ENCODE data around the gene CDH4.

Gene CDH4

DNA sequence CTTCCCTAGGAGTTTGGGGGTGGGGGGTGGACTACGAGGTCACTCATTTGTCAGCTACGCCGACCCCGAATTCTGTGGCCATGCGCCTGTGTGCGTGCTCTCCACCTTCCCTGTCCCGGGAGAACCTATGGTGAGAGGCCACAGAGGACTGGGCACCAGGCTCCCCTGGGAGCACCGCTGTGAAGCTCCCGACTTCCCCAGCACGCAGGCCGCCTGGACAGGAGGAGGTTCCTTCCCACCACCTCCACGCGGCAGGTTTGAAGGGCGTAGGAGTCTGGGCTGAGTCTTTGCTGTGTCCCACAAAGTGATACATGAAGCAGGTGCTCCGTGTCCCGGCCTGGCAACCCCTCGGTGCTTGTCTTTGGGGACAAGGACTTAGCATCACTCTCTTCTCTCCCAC, 107.2 kb downstream of the CDH4 start:
- no peaks in the 10 kb centered on the region for H3K36me3 Mint-ChIP-seq
- no peaks in the 10 kb centered on the region for H3K4me1 Mint-ChIP-seq
- no peaks in the 10 kb centered on the region for H3K9me3 Mint-ChIP-seq
- H3K27ac Mint-ChIP-seq: no peak overlapping the region
- H3K27me3 Mint-ChIP-seq: peaks cover 3% of the 10 kb centered on the region
- no peak overlapping the region for H3K4me3 Mint-ChIP-seq

DNA sequence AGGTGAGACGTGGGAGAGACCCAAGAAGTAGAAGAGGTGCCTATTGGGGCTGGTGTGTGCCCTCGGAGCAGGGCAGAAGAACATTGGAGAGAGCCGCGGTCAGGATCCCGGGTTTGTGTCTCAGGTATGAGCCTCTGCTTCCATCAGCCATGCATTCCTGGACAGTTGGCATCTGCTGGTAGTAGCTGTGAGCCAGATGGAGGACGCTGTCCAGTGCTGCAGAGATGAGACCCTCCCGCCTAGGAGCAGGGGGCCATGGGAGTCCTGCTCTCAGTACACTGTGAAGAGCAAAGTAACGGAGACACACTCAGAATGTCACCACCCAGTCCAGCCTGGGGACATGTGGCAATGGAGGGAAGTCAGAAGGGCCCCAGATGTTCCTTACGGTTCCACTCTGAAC, 108.2 kb downstream of the CDH4 start:
- Mint-ChIP-seq H3K27ac (no peak overlapping the region), H3K4me3 (no peak overlapping the region), H3K27me3 (peaks cover 3% of the 10 kb centered on the region), H3K4me1 (no peaks in the 10 kb centered on the region), H3K36me3 (no peaks in the 10 kb centered on the region), H3K9me3 (no peaks in the 10 kb centered on the region)

DNA sequence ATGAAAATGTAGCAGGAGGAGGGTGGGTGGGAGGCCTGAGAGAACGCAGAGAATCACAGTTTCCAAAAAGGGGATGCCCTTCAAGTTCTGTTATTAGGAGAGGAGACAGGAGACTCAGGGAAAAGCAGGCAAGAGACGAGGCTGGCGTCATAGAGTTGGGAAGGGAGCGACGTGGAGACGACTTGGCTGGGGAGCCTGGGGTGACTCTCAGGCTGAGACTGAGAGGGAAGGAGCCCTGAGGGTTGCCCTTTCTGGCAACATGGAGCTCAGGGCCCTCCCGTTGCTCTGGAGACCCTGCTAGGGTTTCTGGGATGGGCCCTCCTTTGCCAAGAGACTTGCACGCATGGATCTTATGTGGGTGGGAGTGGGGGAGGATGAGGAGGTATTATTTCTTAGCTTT, 108.9 kb downstream of the CDH4 start:
- Mint-ChIP-seq H3K27ac (no peak overlapping the region), H3K4me3 (no peak overlapping the region), H3K36me3 (no peaks in the 10 kb centered on the region), H3K27me3 (no peaks in the 10 kb centered on the region), H3K4me1 (no peaks in the 10 kb centered on the region), H3K9me3 (no peaks in the 10 kb centered on the region)

DNA sequence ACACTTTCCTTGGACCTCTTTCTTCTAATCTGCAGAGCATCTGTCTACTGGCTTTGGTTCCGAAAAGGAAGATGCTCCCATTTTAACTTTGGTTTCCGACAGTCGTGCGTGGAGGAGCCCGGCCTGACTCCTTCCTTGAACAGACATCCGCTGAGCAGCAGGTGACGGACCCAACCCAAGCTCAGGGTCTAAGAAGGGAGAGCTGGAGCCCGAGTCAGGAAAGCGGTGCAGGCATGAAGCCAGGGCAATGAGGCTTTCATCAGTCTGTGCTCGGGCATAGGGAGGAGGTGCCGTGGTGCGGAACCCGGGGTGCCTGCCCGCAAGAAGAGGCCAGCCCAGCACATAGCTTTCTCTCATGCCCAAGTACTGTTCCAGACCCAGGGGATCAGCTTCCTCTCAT, 109.4 kb downstream of the CDH4 start:
- H3K4me3 Mint-ChIP-seq: no peak overlapping the region
- no peak overlapping the region for H3K27ac Mint-ChIP-seq
- H3K4me1 Mint-ChIP-seq: no peaks in the 10 kb centered on the region

DNA sequence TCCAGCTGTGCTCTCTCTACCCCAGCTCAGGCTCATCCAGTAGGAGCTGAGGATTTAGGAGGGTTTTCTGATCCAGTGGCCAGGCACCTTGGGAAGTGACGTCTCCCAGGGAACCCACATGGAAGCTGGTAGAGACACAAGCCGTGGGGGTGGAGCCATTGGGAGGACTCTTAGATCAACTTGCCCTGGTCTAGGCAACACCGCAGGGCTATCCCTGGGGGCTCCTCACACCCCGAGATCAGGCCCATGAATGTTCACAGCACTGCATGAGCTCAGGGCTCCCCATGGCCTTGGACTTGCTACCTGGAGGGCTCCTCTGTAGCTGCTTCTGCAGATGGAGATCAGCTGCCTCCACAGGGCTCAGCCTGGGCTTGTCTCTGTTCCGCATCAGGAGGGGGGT, 112.1 kb downstream of the CDH4 start:
- H3K4me1 Mint-ChIP-seq: no peaks in the 10 kb centered on the region
- H3K4me3 Mint-ChIP-seq: no peak overlapping the region
- H3K27ac Mint-ChIP-seq: no peak overlapping the region
- no peaks in the 10 kb centered on the region for H3K36me3 Mint-ChIP-seq
- no peaks in the 10 kb centered on the region for H3K27me3 Mint-ChIP-seq
- no peaks in the 10 kb centered on the region for H3K9me3 Mint-ChIP-seq

More for the DNA sequence above, 109.4 kb downstream of the CDH4 start:
- Mint-ChIP-seq H3K36me3 (no peaks in the 10 kb centered on the region), H3K9me3 (no peaks in the 10 kb centered on the region), H3K27me3 (no peaks in the 10 kb centered on the region)

DNA sequence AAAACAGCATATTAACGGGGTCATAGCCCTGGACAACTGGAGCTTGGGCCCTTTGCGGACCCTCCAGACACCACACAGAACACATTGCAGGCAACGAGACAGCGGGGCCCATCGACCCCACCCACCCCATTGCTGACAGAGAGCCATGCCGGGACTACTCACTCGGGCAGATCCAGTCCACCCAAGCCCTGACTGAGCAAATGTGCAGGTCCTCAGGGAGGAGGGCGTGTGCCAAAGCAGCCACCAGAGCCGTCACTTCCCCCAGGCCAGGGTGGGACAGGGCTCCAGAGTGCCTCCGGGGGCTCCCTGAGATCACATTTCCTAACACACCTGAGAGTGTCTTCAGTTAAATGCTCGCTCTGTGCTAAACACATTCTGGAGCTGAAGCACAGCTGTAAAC, 114.9 kb downstream of the CDH4 start:
- Mint-ChIP-seq H3K27ac (no peak overlapping the region), H3K36me3 (no peaks in the 10 kb centered on the region), H3K4me3 (no peak overlapping the region), H3K4me1 (no peaks in the 10 kb centered on the region), H3K9me3 (no peaks in the 10 kb centered on the region), H3K27me3 (no peaks in the 10 kb centered on the region)

DNA sequence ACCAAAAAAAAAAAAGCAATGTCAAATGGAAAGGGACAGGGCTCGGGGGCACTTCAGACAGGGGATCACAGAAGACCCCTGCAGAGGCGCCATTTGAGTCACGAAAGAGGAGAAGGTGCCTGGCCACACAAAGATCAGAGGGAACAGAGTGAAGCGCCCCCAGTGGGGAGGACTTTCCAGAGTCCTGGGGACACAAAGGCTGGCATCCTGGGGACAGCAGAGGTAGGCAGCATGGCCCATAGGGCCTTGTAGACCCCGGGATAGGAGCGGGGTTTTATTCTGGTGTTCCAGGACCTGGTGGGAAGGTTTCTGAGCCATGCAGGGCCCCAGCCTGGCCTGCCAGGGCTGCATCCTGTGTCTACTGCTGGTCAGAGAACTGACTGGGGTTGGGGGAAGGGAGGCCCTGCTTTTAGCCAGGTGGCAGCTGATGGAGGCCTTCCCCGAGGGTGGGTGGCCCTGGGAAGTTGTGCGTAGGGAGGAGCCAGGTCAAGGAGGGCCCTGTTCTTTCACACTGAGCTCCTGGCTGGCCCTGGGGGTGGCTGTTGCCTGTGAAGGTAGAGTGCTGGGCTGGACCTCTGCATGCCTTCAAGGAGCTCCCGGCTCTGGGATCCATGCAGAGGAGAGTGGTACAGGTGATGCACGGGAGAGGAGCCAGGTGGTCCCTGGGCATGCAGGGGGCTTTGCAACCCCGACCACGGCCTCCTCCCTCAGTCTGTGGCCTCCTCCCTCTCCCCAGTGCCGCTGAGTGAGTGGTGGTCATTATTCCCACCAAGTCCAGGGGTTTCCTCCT, 117.9 kb downstream of the CDH4 start:
- H3K9me3 Mint-ChIP-seq: no peaks in the 10 kb centered on the region
- H3K4me3 Mint-ChIP-seq: no peak overlapping the region
- H3K36me3 Mint-ChIP-seq: no peaks in the 10 kb centered on the region
- no peaks in the 10 kb centered on the region for H3K4me1 Mint-ChIP-seq
- H3K27ac Mint-ChIP-seq: no peak overlapping the region
- H3K27me3 Mint-ChIP-seq: no peaks in the 10 kb centered on the region

DNA sequence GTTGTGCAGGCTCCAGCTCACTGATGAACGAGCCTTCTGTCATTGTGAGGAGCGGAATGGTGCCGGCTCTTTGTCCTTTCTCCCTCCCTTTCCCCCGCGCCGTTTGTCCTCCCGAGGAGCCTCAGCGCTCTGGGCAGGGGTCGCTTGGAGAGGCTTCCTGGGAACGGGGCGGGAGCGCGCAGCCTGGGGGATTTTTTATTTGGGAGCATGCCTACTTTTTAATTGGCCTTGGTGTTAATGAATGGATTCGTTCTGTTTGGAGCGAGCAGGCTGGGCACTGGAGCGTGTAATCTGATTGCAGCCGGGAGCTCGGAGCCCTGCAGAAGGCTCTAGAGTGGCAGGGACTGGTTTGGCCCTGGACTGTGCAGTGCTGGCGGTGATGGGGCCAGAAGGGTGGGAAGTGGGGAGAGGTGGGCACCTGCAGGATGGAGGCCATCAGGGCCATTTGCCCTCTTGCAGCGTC, 118.8 kb downstream of the CDH4 start:
- H3K4me1 Mint-ChIP-seq: no peaks in the 10 kb centered on the region
- no peak overlapping the region for H3K4me3 Mint-ChIP-seq
- no peaks in the 10 kb centered on the region for H3K9me3 Mint-ChIP-seq
- H3K27ac Mint-ChIP-seq: no peak overlapping the region
- no peaks in the 10 kb centered on the region for H3K27me3 Mint-ChIP-seq
- H3K36me3 Mint-ChIP-seq: no peaks in the 10 kb centered on the region

DNA sequence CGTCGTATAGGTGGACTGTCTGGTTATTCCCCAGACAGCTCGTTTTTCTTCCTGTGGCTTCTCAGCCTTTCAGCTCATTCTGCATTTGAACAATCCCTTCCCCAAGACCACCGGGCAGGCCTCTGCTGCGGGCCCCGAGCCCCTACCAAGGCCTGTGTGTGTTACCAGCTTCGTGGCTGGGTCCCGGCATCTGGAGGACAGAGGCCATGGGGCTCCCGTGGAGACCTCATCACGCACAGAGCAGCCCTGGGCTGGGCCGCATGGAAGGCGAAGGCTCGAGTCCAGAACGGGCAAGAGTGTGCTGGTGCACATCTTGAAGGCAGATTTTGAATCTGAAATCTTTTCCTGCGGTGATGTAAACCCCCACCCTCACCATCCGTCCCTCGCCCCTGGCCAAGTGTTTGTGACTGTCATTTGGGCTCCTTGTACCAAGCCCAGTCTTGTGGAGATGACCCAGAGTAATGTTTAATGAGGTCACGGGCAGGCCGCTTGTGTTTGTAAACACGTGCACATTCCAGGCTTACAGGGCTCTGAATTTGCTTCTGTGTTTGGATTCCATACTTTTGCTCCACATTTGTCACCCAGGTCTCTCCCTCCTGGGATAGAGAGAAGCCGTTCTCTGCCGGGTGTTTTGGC, 119.6 kb downstream of the CDH4 start:
- H3K36me3 Mint-ChIP-seq: no peaks in the 10 kb centered on the region
- no peaks in the 10 kb centered on the region for H3K9me3 Mint-ChIP-seq
- H3K4me3 Mint-ChIP-seq: no peak overlapping the region
- H3K27me3 Mint-ChIP-seq: no peaks in the 10 kb centered on the region
- no peaks in the 10 kb centered on the region for H3K4me1 Mint-ChIP-seq
- H3K27ac Mint-ChIP-seq: no peak overlapping the region

DNA sequence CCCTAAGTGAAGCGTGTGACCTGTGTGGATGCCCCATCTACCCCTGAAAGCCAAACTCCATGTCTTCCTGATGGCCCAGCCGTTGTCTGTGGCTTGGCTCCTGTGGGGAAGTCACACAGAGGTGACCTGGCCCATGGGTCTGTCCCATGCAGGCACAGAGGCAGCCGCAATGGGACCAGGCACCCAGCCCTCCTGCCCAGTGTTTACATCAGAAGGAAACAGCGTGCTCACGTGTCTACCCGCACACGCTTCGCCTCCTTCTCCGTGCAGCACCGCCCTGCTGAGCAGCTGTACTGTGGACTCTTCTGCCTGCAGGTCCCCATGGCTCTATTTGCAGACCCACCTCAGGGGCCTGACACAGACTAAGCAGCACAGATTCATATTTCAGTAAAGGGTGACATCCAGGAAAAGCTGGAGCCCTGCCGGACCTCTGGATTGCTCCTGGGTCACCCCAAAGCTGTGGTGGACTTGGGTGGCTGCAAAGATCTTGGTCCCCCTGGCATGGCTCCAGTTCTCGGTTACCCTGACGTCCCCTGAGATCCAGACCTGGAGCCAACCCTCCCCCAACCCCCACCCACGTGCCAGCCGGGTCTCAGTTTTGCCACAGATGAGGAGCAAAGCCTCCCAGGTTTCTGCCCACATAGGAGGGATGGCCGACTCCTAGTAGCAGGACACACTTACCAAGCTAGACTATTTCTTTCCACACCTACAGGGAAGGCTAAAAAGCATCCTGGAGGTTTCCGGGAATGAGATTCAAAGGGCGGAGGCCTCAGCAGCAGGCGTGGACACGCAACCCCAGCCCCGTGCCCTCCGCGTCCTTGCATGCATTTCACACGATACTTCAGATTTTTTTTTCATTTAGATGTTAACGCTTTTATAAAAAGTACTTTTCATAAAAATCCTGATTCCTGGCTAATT, 120.3 kb downstream of the CDH4 start:
- no peaks in the 10 kb centered on the region for H3K36me3 Mint-ChIP-seq
- no peak overlapping the region for H3K4me3 Mint-ChIP-seq
- no peak overlapping the region for H3K27ac Mint-ChIP-seq
- H3K4me1 Mint-ChIP-seq: no peaks in the 10 kb centered on the region
- no peaks in the 10 kb centered on the region for H3K9me3 Mint-ChIP-seq
- no peaks in the 10 kb centered on the region for H3K27me3 Mint-ChIP-seq

DNA sequence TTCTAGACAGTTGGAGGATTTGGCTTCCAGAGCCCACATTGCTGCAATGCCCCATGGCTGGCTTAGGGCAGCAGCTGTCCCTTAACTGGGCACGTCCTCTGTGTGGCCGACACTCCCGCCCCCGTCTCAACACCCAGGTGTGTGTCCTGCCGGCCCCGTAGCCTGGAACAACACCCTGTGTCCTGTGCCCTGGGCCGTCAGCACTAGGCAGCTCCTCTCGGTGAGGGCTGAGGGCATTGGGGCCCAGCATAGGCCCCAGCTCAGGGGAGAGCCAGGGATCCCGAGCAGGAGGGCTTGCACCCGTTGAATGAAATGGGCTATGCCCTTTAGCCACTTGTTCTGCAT, 121.0 kb downstream of the CDH4 start:
- Mint-ChIP-seq H3K36me3 (no peaks in the 10 kb centered on the region), H3K4me3 (no peak overlapping the region), H3K27ac (no peak overlapping the region), H3K9me3 (no peaks in the 10 kb centered on the region), H3K4me1 (no peaks in the 10 kb centered on the region), H3K27me3 (no peaks in the 10 kb centered on the region)

DNA sequence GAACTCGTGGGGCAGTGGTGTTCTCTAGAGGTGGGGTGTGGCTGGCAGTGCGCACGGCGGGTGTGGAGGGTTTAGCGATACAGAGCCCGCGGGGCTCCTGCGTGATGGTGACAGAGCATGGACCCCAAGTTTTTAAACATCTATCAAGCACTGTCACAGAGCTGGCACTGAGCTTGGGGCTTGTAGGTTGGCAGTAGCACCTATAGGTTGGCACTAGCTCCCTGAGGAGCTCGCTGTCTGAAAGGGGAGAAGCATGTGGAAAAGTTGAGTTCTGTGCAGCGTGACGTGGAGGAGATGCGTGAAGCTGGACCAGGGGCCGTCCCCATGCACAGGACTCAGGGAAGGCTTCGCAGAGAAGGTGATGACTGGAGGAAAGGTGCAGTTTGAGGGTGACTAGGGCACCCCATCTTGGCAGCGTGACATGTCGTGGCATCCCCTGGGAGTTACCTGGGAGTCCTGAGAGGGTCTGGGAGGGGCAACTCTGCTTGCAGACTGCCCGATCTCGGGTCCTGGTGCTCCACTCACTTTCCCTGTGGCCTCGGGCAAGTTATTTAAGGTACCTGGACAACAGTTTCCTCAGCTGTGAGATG, 122.0 kb downstream of the CDH4 start:
- Mint-ChIP-seq H3K27me3 (no peaks in the 10 kb centered on the region), H3K4me3 (no peak overlapping the region), H3K27ac (no peak overlapping the region), H3K9me3 (no peaks in the 10 kb centered on the region), H3K36me3 (no peaks in the 10 kb centered on the region), H3K4me1 (no peaks in the 10 kb centered on the region)

DNA sequence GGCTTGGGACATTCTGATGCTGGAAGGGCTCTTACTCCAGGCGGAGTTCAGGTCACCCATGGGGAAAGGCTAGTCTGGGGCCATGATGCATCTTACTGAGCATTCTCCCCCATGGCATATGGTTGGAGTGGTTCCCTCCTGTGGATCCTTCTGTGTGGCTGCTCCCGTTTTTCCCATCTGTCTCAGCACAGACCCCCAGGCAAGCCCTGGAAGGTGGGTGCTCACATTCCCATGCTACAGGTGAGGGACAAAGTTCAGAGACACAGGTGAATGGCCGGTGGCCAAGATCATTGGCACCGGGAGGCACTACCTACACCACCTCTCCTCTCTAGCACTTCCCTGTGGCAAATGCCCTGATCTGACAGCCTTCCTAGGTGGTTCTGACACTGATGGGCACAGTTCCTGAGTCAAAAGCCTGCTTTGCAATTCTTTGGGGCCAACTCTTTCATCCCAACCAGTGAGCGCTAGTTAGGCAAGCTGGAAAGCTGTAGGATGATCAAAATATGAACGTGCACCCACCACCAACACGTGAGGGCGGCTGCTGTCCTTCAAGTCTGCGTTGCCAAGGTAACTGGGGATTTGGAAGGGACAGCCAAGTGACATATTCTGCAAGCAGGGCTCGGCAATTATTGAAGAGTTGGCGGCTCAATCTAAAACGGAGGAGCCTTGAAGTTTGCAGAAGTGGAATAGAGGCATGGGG, 124.6 kb downstream of the CDH4 start:
- H3K9me3 Mint-ChIP-seq: no peaks in the 10 kb centered on the region
- no peak overlapping the region for H3K27ac Mint-ChIP-seq
- H3K27me3 Mint-ChIP-seq: no peaks in the 10 kb centered on the region
- H3K36me3 Mint-ChIP-seq: no peaks in the 10 kb centered on the region
- H3K4me1 Mint-ChIP-seq: no peaks in the 10 kb centered on the region
- H3K4me3 Mint-ChIP-seq: no peak overlapping the region

DNA sequence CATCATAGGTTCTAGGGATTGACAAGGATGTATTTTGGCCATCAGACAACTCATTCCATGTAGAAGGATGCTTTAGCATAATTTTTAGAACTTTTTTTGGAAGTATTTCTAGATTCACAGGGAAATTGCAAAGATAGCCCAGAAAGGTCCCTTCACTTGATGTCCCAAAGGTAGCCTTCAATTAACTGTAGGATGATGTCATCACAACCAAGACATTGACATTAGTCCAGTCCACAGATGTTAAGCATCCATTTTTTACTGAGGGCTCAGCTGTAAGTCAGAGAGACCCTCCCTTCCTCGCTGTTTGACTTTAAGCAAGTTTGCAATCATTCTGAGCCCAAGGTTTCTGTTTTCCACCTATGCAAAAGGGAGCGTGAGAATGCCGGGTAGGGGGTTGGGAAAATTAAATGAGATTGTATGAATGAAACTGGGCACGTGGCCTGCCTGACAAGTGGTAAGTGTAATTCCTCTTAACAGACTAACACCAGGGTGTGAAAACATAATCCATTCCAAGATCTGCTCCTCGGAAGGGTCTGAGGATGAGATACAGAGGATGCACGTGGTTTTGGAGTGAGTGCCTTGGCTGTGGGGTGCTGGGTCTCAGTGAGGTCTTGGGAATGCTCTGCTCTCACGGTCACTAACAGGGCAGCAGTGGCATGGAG, 126.8 kb downstream of the CDH4 start:
- H3K4me1 Mint-ChIP-seq: no peaks in the 10 kb centered on the region
- H3K9me3 Mint-ChIP-seq: no peaks in the 10 kb centered on the region
- no peak overlapping the region for H3K4me3 Mint-ChIP-seq
- H3K36me3 Mint-ChIP-seq: no peaks in the 10 kb centered on the region
- no peak overlapping the region for H3K27ac Mint-ChIP-seq
- no peaks in the 10 kb centered on the region for H3K27me3 Mint-ChIP-seq
